CD14-positive monocyte (primary cell): Measurements from ENCODE around the gene CALB2. TPM values are rescaled to one million over a fixed set of nuclear protein-coding genes. Genes with fewer than 3 reads are reported as not detected.

Experiments
- DNase-seq, 3 donors: peaks; one replicate each; pipeline ENCODE4 v3.0.0-alpha.2; 2011 to 2022
- H2AFZ ChIP-seq: 2 replicates; pipeline ENCODE4 v1.6.0; 2012; ENCODE audit warnings: mild to moderate bottlenecking, low read depth, low read length, inconsistent platforms; ENCODE audit not compliant: insufficient read depth, poor library complexity, severe bottlenecking
- H3K27ac ChIP-seq, 2 donors: 1 replicate in 1 of 2; 2 replicates in 1 of 2; pipeline ENCODE4 v1.5.1; 2012 to 2013; ENCODE audit warnings: low read length in 2 of 2, control low read depth in 1 of 2, inconsistent platforms in 1 of 2, low read depth in 1 of 2, mild to moderate bottlenecking in 1 of 2
- H3K27me3 ChIP-seq, 2 donors: one replicate each; pipeline versions ENCODE4 v1.6.0 to v1.6.1; 2011 to 2013; ENCODE audit warnings: low read length in 2 of 2; ENCODE audit not compliant: control insufficient read depth in 2 of 2, insufficient read depth in 2 of 2
- H3K36me3 ChIP-seq, 2 donors: replicated peaks in 1 of 2; 1 replicate in 1 of 2; 2 replicates in 1 of 2; pipeline versions ENCODE4 v1.5.1 to v1.6.1; 2012 to 2013; ENCODE audit warnings: low read length in 2 of 2, control low read depth in 1 of 2, inconsistent platforms in 1 of 2, mild to moderate bottlenecking in 1 of 2; ENCODE audit not compliant: insufficient read depth in 2 of 2, control insufficient read depth in 1 of 2
- H3K4me1 ChIP-seq, 2 donors: 1 replicate in 1 of 2; 2 replicates in 1 of 2; pipeline versions ENCODE4 v1.5.1 to v1.6.1; 2012 to 2013; ENCODE audit warnings: low read length in 2 of 2, control low read depth in 1 of 2, inconsistent platforms in 1 of 2, mild to moderate bottlenecking in 1 of 2, moderate library complexity in 1 of 2; ENCODE audit not compliant: insufficient read depth in 2 of 2, control insufficient read depth in 1 of 2
- H3K4me2 ChIP-seq: replicated peaks from 2 replicates; pipeline ENCODE3; 2012; ENCODE audit warnings: low read length, moderate library complexity, mild to moderate bottlenecking; ENCODE audit not compliant: poor library complexity, severe bottlenecking; ENCODE audit errors: extremely low read depth
- H3K4me3 ChIP-seq, 3 experiments: fragments of 200-600 bp in 1 of 3; sonication (generic) in 1 of 3; replicated peaks in 1 of 3; 1 replicate in 2 of 3; 2 replicates in 1 of 3; pipeline ENCODE4 v1.5.1; 2011 to 2013; ENCODE audit warnings: low read length in 3 of 3, mild to moderate bottlenecking in 3 of 3, control low read depth in 2 of 3, low read depth in 2 of 3, inconsistent platforms in 1 of 3, moderate library complexity in 1 of 3
- H3K79me2 ChIP-seq: 2 replicates; pipeline ENCODE4 v1.6.0; 2012; ENCODE audit warnings: mild to moderate bottlenecking, control low read depth, inconsistent platforms, low read length, moderate library complexity; ENCODE audit not compliant: insufficient read depth
- H3K9ac ChIP-seq: 2 replicates; pipeline ENCODE4 v1.6.0; 2017; ENCODE audit warnings: low read length, mild to moderate bottlenecking; ENCODE audit not compliant: insufficient read depth, poor library complexity, severe bottlenecking
- H3K9me3 ChIP-seq, 2 donors: replicated peaks in 1 of 2; 1 replicate in 1 of 2; 2 replicates in 1 of 2; pipeline versions ENCODE4 v1.5.1 to v1.6.1; 2012 to 2013; ENCODE audit warnings: low read length in 2 of 2, control low read depth in 1 of 2; ENCODE audit not compliant: control insufficient read depth in 1 of 2, insufficient read depth in 1 of 2
- H4K20me1 ChIP-seq: 2 replicates; pipeline ENCODE4 v1.6.0; 2012; ENCODE audit warnings: mild to moderate bottlenecking, low read length, control low read depth, moderate library complexity; ENCODE audit not compliant: insufficient read depth
- H3K27ac Mint-ChIP-seq, 7 donors: one replicate each; pipeline ENCODE4 v1.8.0; 2020; ENCODE audit warnings: mild to moderate bottlenecking in 7 of 7, mixed read lengths in 7 of 7, moderate library complexity in 6 of 7, inconsistent platforms in 2 of 7
- H3K27me3 Mint-ChIP-seq, 3 donors: one replicate each; pipeline ENCODE4 v1.8.0; 2021 to 2022; ENCODE audit warnings: low read depth in 3 of 3, mild to moderate bottlenecking in 3 of 3, mixed read lengths in 3 of 3, moderate library complexity in 3 of 3, inconsistent platforms in 1 of 3
- H3K36me3 Mint-ChIP-seq, 2 donors: one replicate each; pipeline ENCODE4 v1.8.0; 2020; ENCODE audit warnings: mixed read lengths in 2 of 2, inconsistent platforms in 1 of 2, mild to moderate bottlenecking in 1 of 2
- H3K4me1 Mint-ChIP-seq: one replicate; pipeline ENCODE4 v1.8.0; 2020; ENCODE audit warnings: mild to moderate bottlenecking, mixed read lengths
- H3K4me3 Mint-ChIP-seq, 2 donors: one replicate each; pipeline ENCODE4 v1.8.0; 2020; ENCODE audit warnings: mild to moderate bottlenecking in 2 of 2, mixed read lengths in 2 of 2, moderate library complexity in 1 of 2
- H3K9me3 Mint-ChIP-seq, 7 donors: one replicate each; pipeline ENCODE4 v1.8.0; 2020 to 2022; ENCODE audit warnings: mixed read lengths in 7 of 7, mild to moderate bottlenecking in 6 of 7, moderate library complexity in 6 of 7, inconsistent platforms in 2 of 7
- WGBS: methylation state at CpG from one replicate; pipeline ENCODE4 v1.1.5; 2013; ENCODE audit warnings: missing lambda C conversion rate; ENCODE audit not compliant: insufficient coverage; 5-methylcytosine and 5-hydroxymethylcytosine counted together
- intact Hi-C, 2 donors: fragments of 100-400 bp; cut with micrococcal nuclease; formaldehyde crosslinking; loops; one replicate each; pipeline versions ENCODE4 v1.15.0 to v1.15.1; 2023
- polyA plus RNA-seq, 3 donors: library from polyadenylated mRNA; depleted of rRNA in 1 of 3; unstranded in 2 of 3; stranded (reverse) in 1 of 3; fragments of 300-500 nt in 2 of 3; fragments of >200 nt in 1 of 3; fragmentation: Illumina TruSeq in 2 of 3; gene quantifications; 1 replicate in 2 of 3; 2 replicates in 1 of 3; pipeline ENCODE4 v1.2.3, GENCODE V29; 2012 to 2021
- TF ChIP-seq, protein P1 (sequence below): fragments of 200-600 bp; IDR thresholded peaks from one replicate; pipeline ENCODE4 v1.8.0; 2022; ENCODE audit warnings: antibody characterized with exemption, mild to moderate bottlenecking

Gene CALB2
- polyA plus RNA-seq, 3 donors, result not detected

DNA sequence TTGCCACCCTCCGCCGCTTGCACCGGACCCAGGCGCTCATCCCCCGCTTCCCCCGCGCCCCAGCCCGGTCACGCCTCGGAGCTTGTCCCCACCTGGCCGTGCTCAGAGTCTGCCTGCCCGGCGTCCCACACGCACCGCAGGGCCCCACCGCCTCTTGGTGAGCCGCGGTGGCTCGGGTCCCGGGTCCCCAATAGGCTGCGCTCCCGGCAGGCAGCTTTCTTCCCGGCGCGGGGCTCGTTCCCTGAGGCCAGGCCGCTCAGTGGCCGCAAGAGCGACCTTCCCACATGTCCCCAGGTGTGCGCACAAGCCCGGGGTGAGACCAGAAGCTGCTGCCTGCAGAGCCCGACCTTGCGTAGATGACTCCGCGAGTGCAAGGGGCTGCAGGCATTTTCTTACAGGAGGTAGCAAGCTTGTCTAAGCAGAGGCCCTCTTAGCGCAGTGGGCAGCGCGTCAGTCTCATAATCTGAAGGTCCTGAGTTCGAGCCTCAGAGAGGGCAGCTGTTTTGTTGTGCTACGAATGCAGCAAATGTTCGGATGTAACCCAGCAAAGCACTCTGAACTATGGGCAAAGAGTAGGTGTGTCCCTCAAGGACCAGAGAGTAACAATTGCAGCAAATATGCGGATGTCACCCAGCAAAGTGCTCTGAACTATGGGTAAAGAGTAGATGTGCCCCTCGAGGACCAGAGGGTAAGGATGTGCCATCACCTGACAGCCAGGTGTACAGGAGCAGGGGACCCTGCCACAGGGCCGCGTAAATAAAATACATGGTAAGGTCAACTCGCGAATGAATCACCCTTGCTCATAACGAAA, 67.8 kb downstream of the CALB2 start:
- Histone ChIP-seq H3K9me3 (no peaks in the 10 kb centered on the region), H4K20me1 (no peaks in the 10 kb centered on the region), H3K4me1 (no peaks in the 10 kb centered on the region), H3K9ac (no peak overlapping the region), H3K27me3 (peaks cover 17 to 27% of the 10 kb centered on the region in 2 donors), H2AFZ (no peak overlapping the region), H3K4me3 (no peak overlapping the region), H3K79me2 (no peaks in the 10 kb centered on the region), H3K27ac (no peak overlapping the region), H3K36me3 (no peaks in the 10 kb centered on the region), H3K4me2 (no peak overlapping the region)
- Mint-ChIP-seq H3K9me3 (peaks cover 0 to 17% (median 10%) of the 10 kb centered on the region in 7 donors), H3K36me3 (no peaks in the 10 kb centered on the region), H3K27ac (no peak overlapping the region), H3K4me3 (peak overlapping the region in 1 of 2 donors; percentile 71), H3K27me3 (peaks cover 36 to 42% (median 38%) of the 10 kb centered on the region in 3 donors), H3K4me1 (no peaks in the 10 kb centered on the region)
- intact Hi-C loops, result no loop called here
- TF ChIP-seq, protein P1, sequence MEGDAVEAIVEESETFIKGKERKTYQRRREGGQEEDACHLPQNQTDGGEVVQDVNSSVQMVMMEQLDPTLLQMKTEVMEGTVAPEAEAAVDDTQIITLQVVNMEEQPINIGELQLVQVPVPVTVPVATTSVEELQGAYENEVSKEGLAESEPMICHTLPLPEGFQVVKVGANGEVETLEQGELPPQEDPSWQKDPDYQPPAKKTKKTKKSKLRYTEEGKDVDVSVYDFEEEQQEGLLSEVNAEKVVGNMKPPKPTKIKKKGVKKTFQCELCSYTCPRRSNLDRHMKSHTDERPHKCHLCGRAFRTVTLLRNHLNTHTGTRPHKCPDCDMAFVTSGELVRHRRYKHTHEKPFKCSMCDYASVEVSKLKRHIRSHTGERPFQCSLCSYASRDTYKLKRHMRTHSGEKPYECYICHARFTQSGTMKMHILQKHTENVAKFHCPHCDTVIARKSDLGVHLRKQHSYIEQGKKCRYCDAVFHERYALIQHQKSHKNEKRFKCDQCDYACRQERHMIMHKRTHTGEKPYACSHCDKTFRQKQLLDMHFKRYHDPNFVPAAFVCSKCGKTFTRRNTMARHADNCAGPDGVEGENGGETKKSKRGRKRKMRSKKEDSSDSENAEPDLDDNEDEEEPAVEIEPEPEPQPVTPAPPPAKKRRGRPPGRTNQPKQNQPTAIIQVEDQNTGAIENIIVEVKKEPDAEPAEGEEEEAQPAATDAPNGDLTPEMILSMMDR, result no peak
- 2% methylated on average over 43 of the region's 48 CpGs for whole genome bisulfite sequencing
- no peak for DNase-seq

DNA sequence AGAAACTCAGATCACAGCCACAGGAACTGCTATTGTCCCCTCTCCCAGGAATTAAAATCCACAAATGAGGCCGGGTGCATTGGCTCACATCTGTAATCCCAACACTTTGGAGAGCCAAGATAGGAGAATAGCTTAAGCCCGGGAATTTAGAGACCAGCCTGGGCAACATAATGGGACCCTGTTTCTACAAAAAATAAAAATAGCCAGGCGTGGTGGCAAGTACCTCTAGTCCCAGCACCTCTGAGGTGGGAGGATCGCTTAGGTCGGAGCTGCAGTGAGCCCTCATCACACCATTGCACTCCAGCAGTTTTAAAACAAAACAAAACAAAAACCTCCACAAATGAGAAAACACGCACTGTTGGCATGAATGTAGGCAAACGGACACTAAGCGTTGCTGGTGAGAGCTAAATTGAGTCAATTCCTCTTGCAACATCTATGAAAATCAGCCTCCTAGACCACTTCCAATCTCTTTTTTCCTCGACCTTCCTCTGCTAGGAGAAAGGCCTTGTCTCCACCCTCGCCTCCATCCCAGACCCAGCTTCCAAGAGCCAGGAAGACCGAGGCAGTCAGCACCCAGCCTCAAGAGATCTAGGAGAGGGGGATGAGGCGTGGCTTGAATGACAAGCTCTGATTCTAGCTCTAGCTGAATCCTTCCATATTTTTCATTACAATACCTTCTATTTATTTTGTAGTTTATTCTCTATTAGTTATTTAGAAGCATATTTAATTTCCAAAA, 68.5 kb downstream of the CALB2 start:
- Histone ChIP-seq H3K9me3 (no peaks in the 10 kb centered on the region), H3K4me3 (no peak overlapping the region), H3K27me3 (peaks cover 17 to 27% of the 10 kb centered on the region in 2 donors), H2AFZ (no peak overlapping the region), H4K20me1 (no peaks in the 10 kb centered on the region), H3K79me2 (no peaks in the 10 kb centered on the region), H3K36me3 (no peaks in the 10 kb centered on the region), H3K9ac (no peak overlapping the region), H3K4me2 (no peak overlapping the region), H3K4me1 (no peaks in the 10 kb centered on the region), H3K27ac (no peak overlapping the region)
- no peaks in the 10 kb centered on the region for H3K36me3 Mint-ChIP-seq
- peaks cover 34 to 43% (median 36%) of the 10 kb centered on the region in 3 donors for H3K27me3 Mint-ChIP-seq
- DNase-seq, result no peak
- no peaks in the 10 kb centered on the region for H3K4me1 Mint-ChIP-seq
- TF ChIP-seq, protein P1, result no peak
- no peak overlapping the region for H3K27ac Mint-ChIP-seq
- intact Hi-C loops, result no loop called here
- peak overlapping the region in 1 of 2 donors; percentile 71 for H3K4me3 Mint-ChIP-seq
- H3K9me3 Mint-ChIP-seq, result peaks cover 0 to 17% (median 10%) of the 10 kb centered on the region in 7 donors
- WGBS, result 76% methylated on average over 5 of the region's 12 CpGs
